HG02588 (cell line): ENCODE results near the gene MYO9A.
"Not testable (repeated sequence)": the region's sequence is repeated elsewhere in the genome, so short reads cannot be mapped to it uniquely, and the experiment has no call there.

Source experiments
- ATAC-seq: cut with Tn5 transposase; IDR thresholded peaks from one replicate; pipeline ENCODE4 v1.9.1; 2021; ENCODE audit warnings: mild to moderate bottlenecking, moderate library complexity; ENCODE audit not compliant: unreplicated experiment

The MYO9A gene

DNA sequence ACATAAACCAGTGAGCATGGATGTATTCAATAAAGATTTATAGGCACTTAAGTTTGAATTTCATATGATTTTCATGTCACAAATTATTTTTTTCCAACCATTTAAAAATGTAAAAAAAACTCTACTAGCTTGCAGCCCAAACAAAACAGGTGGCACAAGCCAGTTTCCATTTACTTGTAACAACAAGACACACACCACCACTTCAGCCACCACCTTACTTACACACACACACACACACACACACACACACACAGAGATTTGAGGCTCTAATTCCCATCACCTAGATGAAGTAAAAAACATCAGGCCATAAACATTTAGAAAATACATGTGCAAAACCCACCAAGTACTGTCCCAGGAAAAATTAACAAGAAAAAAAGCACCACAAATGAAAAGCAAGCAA is 25.3 kb downstream of the MYO9A start:
- ATAC-seq: no peak

DNA sequence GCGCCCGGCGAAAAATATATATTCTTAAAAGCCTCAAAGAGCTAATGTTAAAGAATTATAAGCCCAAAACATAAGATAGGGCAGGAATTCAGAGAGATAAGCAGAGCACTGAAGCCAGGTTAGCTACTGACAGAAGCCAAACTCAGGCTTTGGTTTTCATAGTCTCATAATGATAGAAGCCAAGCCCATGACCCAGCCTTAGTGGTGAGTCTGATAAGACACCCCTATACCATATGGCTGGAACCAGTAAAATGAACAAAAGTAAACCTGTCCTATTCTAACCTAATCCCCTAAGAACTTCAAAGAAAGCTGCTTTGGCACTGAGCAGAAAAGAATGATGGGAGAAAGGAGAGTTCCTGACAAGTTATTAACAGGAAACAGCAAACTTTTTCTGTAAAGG is 25.9 kb downstream of the MYO9A start:
- ATAC-seq: no peak

DNA sequence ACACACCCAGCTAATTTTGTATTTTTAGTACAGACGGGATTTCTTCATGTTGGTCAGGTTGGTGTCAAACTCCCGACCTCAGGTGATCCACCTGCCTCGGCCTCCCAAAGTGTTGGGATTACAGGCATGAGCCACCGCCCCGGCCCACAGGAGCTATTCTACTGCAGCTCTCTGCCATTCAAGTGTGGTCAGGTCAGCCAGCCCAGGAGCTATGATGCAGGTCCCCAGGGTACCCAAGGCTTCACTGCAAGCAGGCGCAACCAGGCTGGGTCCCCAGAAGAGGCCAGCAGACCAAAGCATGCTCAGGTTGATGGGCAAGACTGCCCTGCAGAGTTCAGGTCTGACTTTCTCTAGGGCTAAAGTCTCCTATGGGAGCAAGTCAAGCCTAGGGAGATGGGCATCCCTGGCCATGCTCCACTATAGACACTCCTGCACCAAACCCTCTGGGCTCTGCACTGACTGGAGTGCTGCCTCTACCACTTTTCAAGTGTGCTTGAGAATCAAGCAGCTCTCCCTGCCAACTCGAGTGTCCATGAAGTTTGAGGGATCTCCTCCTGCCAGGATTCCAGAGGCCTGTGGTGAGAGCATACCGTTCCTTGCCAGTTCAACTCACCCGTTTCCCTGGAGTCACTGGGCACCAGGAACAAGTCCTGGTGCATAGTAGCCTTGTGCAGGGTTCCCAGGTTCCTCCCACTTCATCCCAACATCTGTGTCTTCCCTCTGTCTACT is 30.9 kb downstream of the MYO9A start:
- no peak for ATAC-seq

DNA sequence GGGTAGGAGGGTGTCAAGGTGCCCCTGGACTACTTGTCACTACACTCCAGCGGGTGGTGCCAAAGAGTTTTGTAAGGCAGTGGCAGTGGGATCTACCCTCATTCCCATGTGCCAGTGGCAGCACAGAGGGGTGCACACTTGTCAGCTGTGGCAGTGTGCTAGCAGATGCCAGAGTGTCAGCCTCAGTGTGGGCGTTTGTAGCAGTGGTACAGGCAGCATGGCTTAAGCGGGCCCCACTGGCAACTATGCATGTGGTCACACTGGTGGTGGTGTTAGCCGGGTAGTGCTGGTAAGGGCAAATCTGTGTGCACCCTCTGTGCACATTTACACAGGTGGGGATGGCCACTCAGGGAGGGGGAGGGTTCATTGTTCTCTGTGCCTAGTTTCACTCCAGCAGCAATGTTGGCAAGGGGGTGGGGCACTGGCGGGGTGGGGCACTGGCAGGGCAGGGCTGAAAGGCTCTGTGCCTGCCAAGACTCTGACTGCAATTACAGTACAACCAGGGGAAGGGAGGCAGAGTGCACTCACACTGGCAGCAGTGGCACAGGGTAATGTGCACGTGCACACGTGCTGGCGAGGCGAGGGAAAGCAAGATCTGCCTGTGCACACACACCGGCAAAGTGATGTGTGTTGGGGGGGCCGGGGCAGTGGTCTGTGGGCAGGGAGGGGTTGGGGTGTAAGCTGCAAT is 31.8 kb downstream of the MYO9A start:
- ATAC-seq: no peak

DNA sequence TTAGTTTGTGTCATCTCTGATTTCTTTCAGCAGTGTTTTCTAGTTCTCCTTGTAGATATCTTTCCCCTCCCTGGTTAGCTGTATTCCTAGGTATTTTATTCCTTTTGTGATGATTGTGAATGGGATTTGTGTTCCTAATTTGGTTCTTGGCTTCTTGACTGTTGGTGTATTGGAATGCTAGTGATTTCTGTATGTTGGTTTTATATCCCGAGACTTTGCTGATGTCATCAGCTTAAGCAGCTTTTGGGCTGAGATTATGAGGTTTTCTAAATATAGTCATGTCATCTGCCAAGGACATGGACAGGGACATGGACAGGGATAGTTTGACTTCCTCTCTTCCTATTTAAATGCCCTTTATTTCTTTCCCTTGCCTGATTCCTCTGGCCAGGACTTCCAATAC is 35.8 kb downstream of the MYO9A start:
- no peak for ATAC-seq

DNA sequence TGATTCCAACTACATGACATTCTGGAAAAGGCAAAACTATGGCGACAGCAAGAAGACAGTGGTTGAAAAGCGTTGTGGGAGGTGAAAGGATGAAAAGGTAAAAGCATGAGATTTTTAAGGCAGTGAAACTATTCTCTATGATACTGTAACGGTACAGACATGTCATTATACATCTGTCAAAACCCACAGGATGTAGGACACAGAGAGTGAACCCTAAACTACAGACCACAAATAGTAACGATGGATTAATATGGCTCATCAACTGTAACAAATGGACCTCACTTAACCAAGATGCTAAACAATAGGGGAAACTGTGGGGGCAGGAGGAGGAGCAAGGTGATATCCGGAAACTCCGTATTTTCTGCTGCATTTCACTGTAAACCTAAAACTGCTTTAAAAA is 39.1 kb downstream of the MYO9A start:
- ATAC-seq: no peak

DNA sequence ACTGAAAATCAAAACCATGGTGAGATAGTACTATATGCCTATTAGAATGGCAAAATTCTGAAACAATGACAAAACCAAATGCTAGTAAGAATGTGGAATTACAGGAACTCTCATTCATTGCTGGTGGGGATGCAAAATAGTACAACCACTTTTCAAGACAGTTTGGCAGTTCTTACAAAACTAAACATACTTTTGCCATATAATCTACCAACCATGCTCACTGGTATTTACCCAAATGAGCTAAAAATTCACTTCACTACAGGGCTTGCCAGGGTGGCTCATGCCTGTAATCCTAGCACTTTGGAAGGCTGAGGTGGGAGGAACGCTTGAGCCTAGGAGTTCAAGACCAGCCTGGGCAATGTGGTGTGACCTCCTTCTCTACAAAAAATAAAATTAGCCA is 40.0 kb downstream of the MYO9A start:
- ATAC-seq: no peak

DNA sequence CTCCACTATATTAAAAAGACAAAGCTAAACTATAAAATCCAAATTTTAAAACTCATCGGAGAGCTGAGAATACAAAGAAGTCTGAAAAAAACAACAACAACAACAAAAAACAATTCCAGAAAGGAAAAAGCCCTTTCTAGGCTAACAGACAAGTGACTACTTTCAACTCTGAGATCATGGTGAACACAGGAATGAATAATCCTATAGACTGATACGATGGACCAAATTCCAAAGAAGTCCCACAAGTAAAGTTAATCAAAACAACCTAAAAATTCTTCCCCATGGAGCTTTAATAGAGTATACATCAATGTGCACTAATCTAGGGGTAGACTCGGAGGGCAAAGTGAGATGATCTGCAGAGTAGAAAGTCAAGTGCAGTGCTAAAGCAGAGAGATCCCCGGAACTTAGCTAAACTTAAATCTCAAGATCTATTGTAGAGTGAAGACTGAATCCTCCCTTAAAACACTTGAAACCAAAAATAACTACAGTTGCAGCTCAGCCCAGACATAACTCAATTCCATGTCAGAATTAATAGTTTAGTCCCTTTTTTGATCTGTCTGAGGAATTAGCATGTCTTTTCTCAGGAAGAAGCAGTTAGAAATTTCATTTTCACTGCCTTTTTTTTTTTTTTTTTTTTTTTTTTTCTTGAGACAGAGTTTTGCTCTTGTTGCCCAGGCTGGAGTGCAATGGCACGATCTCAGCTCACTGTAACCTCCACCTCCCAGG is 43.5 kb downstream of the MYO9A start:
- no peak for ATAC-seq

DNA sequence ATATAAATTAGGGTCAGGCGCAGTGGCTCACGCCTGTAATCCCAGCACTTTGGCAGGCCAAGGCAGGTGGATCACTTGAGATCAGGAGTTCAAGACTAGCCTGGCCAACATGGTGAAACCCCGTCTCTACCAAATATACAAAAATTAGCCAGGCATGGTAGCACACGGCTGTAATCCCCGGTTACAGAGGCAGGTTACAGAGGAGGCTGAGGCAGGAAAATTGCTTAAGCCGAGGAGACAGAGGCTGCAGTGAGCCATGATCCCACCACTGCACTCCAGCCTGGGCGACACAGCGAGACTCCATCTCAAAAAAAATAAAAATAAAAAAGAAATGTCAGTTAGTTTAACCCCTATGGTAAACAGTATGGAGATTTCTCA is 46.5 kb downstream of the MYO9A start:
- not testable (repeated sequence) for ATAC-seq

DNA sequence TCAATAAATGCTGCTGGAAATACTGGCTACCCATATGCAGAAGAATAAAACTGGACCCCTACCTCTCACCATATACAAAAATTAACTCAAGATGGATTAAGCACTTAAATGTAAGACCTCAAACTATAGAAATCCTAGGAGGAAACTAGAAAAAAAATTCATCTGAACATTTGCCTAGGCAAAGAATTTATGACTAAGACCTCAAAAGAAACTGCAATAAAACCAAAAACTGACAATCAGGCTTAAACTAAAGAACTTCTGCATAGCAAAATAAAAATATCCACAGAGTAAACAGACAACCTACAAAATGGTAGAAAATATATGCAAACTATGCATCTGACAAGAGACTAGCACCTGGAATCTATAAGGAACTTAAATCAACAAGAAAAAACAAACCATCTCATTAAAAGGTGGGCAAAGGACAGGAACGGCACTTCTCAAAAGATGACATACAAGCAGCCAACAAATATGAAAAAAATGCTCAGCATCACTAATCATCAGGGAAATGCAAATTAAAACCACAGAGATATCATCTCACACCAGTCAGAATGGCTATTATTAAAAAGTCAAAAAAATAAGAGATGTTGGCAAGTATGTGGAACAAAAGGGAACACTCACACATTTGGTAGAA is 47.0 kb downstream of the MYO9A start:
- ATAC-seq: no peak

DNA sequence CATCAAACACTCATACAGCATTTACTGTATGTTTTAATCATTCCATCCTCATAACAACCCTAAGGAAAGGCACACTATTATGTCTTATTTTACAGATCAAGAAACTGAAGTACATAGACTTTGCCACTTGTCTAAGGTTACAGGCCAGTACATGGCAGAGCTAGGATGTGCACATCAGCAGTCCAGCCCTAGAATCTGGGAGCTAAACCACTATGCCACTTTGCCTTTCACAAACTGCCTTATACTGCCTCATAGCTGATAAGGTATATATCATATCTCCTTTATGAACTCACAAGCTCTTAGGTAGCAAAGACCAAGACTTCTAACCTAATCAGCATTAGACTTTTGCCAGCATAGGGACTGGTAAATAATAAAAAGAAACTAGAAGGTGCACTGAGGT is 49.1 kb downstream of the MYO9A start:
- ATAC-seq: no peak

DNA sequence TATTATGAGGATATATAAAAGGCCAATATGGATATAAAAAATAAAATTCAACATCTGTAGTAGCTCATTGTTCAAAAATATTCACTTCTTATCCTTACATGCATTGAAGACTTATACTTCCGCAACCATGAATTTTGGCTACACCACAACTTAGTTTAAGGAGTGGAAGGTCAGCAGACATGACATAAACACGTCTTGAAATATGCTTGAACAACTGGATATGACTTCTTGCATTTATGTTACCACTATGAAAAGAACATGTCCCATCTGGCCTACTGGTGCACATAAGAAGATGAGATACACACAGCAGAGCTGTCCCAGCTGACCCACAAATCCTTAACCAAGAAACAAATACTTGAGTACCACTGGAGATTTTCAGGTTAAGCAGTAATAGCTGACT is 52.1 kb downstream of the MYO9A start:
- no peak for ATAC-seq

DNA sequence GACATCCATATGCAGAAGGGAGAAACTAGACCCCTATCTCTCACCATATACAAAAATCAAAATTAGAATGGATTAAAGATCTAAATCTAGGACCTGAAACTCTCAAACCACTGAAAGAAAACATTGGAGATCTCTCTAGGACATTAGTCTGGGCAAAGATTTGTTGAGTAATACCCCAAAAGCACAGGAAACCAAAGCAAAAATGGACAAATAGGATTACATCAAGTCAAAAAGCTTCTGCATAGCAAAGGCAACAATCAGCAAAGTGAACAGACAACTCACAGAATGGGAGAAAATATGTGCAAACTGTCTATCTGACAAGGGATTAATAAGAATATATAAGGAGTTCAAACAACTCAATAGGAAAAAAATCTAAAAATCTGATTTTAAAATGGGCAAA is 54.8 kb downstream of the MYO9A start:
- no peak for ATAC-seq

DNA sequence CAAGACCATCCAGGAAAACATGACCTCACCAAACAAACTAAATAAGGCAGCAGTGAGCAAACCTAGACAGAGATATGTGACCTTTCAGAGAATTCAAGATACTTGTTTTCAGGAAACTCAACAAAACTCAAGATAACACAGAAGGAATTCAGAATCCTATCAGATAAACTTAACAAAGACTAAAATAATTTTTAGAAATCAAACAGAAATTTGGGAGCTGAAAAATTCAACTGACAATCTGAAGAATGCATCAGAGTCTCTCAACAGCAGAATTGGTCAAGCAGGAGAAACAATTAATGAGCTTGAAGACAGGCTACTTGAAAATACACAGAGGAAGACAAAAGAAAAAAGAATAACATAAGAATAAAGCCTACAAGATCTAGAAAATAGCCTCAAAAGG is 55.6 kb downstream of the MYO9A start:
- ATAC-seq: no peak

DNA sequence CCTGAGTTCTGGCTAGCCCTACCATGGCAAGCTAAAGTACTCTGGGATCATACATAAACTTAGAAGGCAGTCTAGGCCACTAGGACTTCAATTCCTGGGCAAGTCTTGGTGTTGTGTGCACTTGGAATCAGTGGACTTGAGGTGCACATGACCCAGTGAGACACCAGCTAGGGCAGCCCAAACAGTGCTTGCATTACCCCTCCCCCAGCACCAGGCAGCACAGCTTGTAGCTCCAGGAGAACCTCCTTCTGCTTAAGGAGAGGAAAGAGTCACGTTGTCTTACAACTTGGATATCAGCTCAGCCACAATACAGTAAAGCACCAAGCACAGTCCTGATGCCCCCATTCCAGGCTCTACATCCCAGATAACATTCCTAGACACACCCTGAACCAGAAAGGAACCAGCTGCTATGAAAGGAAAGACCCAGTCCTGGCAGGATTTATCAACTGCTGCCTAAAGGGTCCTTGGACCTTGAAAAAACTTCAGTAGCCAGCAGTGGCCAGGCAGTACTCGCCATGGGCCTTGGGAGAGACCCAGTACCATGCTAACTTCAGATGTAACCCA is 57.2 kb downstream of the MYO9A start:
- no peak for ATAC-seq

DNA sequence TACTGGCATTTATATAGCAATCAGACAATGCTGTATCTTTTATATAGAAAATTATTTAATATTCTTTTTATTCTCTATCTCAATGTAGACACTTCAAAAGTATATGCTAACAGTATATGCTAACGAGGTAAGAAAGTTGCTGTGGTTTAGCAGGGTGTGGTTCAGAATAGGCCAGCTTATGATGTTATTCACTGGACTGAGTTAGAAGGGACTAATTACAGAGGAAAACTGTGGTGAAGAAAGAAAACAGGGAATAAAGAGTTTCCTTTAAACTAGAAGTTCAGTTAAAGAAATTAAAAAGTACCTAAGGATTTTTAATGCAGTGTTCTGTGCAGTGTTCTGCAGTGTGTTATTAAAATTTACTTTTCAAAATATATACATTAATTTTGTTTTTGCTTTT is 59.4 kb downstream of the MYO9A start:
- no peak for ATAC-seq

DNA sequence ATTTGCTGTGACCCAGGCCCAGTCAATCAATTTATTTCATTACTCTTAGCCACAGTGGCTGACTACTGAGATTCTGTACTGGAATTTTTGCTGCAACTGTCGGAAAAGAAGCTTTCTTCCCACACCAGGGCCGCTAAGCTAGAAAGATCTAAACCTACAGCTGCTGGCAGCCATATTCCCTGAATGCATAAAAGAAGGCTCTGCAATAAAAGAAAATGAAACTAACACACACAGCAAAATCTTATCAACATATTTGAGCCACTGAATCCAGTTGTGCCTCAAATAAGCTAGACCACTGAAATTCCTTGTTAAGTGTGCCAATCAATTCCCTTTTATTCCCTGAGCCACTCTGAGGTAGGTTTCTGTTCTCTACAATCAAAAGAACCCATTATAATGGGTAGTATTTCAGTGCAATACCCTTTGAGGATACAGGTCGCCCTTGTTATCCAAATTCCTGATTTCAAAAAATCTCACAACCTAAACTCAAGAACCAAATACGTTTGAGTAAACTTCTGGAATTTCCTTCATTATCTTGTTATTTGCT is 60.3 kb downstream of the MYO9A start:
- no peak for ATAC-seq

DNA sequence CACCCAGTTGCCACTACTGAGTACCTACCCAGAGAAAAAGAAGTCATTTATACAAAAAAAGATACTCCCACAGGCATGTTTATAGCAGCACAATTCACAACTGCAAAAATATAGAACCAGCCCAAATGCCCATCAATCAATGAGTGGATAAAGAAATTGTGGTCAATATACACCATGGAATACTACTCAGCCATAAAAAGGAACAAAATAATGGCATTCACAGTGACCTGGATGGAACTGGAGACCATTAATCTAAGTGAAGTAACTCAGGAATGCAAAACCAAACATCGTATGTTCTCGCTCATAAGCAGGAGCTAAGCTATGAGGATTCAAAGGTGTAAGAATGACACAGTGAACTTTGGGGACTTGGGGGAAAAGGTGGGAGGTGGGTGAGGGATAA is 61.7 kb downstream of the MYO9A start:
- not testable (repeated sequence) for ATAC-seq

DNA sequence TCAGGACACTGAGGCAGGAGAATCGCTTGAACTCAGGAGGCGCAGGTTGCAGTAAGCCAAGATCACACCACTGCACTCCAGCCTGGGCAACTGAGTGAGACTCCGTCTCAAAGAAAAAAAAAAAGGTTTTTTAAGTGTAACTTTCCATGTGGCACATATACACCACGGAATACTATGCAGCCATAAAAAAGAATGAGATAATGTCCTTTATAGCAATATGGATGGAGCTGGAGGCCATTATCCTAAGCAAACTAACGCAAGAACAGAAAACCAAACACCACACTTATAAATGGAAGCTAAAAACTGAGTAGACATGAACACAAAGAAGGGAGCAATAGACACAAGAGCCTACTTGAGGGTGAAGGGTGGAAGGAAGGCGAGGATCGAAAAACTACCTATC is 64.7 kb downstream of the MYO9A start:
- not testable (repeated sequence) for ATAC-seq

DNA sequence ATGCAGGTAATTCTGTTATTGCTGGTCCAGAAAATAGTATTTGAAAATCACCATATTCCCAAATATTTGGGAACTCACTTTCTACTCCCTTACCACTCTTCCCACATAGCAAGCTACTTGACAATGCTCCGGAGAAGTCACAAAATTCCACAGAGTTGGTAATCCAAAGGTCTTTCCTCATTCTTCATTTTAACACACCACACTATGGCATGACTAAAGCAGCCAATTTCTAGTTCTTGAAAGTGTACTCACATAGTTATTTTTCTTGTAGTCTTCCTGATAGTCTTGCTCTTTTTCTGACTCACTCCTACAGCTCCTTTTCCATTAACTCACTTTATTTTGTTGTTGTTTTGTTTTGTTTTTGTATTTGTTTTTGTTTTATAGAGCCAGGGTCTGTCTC is 67.2 kb downstream of the MYO9A start:
- ATAC-seq: no peak

DNA sequence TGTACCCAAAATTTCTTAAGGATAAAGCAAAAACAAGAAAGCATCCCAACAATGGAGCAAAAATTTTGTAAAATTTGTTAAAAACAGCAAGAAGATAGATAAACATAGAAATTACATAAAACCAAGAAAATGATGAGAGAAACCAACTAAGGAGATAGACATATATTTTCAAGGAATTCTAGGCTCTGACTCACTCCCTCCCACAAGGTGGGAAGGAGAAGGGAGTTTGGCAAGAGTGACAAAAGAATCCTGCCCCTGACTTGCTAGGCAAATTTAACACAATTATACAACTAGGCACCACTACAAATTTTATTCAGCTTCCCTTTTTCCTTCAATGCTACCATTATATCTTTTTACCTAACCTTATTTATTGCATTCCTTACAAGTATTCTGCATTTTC is 70.9 kb downstream of the MYO9A start:
- no peak for ATAC-seq
